H9 (cell line): Measurements from ENCODE around the gene ACADM. TPM values are rescaled to one million over a fixed set of nuclear protein-coding genes. Genes with fewer than 3 reads are reported as not detected.
A peak's percentile ranks its signal among the peaks of the same experiment; 100 is the strongest.

Experiments used
- DNase-seq: peaks from one replicate; pipeline ENCODE4 v3.0.0-alpha.2; 2017
- H2AFZ ChIP-seq: one replicate; pipeline ENCODE4 v1.6.1; 2013; ENCODE audit warnings: mild to moderate bottlenecking, low read length, control low read depth, moderate library complexity
- H2AK5ac ChIP-seq: 2 replicates; pipeline ENCODE4 v1.6.1; 2013; ENCODE audit warnings: low read length, control low read depth, mixed read lengths; ENCODE audit not compliant: insufficient read length
- H2BK120ac ChIP-seq: one replicate; pipeline ENCODE4 v1.6.1; 2013; ENCODE audit warnings: low read depth, mild to moderate bottlenecking, low read length, control low read depth, inconsistent platforms; ENCODE audit not compliant: poor library complexity, severe bottlenecking
- H2BK12ac ChIP-seq: 2 replicates; pipeline ENCODE4 v1.6.1; 2013; ENCODE audit warnings: low read length, control low read depth, mixed read lengths, low read depth; ENCODE audit not compliant: insufficient read length
- H2BK15ac ChIP-seq: 2 replicates; pipeline ENCODE4 v1.6.1; 2013; ENCODE audit warnings: low read depth, low read length, control low read depth
- H2BK20ac ChIP-seq: one replicate; pipeline ENCODE4 v1.6.1; 2013; ENCODE audit warnings: low read depth, mild to moderate bottlenecking, low read length, control low read depth, inconsistent platforms; ENCODE audit not compliant: poor library complexity, severe bottlenecking
- H2BK5ac ChIP-seq: 2 replicates; pipeline ENCODE4 v1.6.1; 2013; ENCODE audit warnings: low read length, control low read depth, mixed read lengths; ENCODE audit not compliant: insufficient read length
- H3K14ac ChIP-seq: 2 replicates; pipeline ENCODE4 v1.6.1; 2013; ENCODE audit warnings: low read length, control low read depth; ENCODE audit not compliant: insufficient read depth
- H3K18ac ChIP-seq: 2 replicates; pipeline ENCODE4 v1.6.1; 2013; ENCODE audit warnings: low read depth, mild to moderate bottlenecking, mixed read lengths, low read length, control low read depth; ENCODE audit not compliant: insufficient read length
- H3K23ac ChIP-seq: 2 replicates; pipeline ENCODE4 v1.6.1; 2013; ENCODE audit warnings: low read length, control low read depth, mixed read lengths, low read depth; ENCODE audit not compliant: insufficient read length
- H3K23me2 ChIP-seq: 2 replicates; pipeline ENCODE4 v1.6.1; 2013; ENCODE audit warnings: low read depth, mild to moderate bottlenecking, mixed read lengths, low read length, control low read depth; ENCODE audit not compliant: insufficient read length, poor library complexity, severe bottlenecking
- H3K27ac ChIP-seq: 2 replicates; pipeline ENCODE4 v1.5.1; 2013; ENCODE audit warnings: low read length, control low read depth, mixed read lengths, low read depth; ENCODE audit not compliant: insufficient read length
- H3K27me3 ChIP-seq: 2 replicates; pipeline ENCODE4 v1.6.1; 2013; ENCODE audit warnings: low read length, control low read depth, inconsistent platforms; ENCODE audit not compliant: insufficient read depth
- H3K4ac ChIP-seq: 2 replicates; pipeline ENCODE4 v1.6.1; 2013; ENCODE audit warnings: low read depth, mild to moderate bottlenecking, control low read depth, inconsistent platforms, low read length, moderate library complexity
- H3K4me1 ChIP-seq: 2 replicates; pipeline ENCODE4 v1.6.1; 2013; ENCODE audit warnings: low read length, control low read depth, inconsistent platforms; ENCODE audit not compliant: insufficient read depth
- H3K4me2 ChIP-seq: 2 replicates; pipeline ENCODE4 v1.6.1; 2013; ENCODE audit warnings: low read length, control low read depth, mixed read lengths; ENCODE audit not compliant: insufficient read length, insufficient read depth
- H3K56ac ChIP-seq: 2 replicates; pipeline ENCODE4 v1.6.1; 2013; ENCODE audit warnings: low read depth, mild to moderate bottlenecking, mixed read lengths, low read length, control low read depth; ENCODE audit not compliant: insufficient read length
- H3K79me1 ChIP-seq: 2 replicates; pipeline ENCODE4 v1.6.1; 2013; ENCODE audit warnings: low read depth, mild to moderate bottlenecking, moderate library complexity, low read length, control low read depth, inconsistent platforms; ENCODE audit not compliant: insufficient read depth, poor library complexity, severe bottlenecking
- H3K79me2 ChIP-seq: 2 replicates; pipeline ENCODE4 v1.6.1; 2013; ENCODE audit warnings: low read length, control low read depth, inconsistent platforms; ENCODE audit not compliant: insufficient read depth
- H3K9ac ChIP-seq: 2 replicates; pipeline ENCODE4 v1.6.1; 2013; ENCODE audit warnings: low read length, control low read depth, mixed read lengths; ENCODE audit not compliant: insufficient read length; ENCODE audit errors: extremely low read depth
- H3K9me3 ChIP-seq: one replicate; pipeline ENCODE4 v1.6.1; 2013; ENCODE audit warnings: low read depth, low read length, inconsistent platforms; ENCODE audit not compliant: control insufficient read depth
- H3T11ph ChIP-seq: one replicate; pipeline ENCODE4 v1.6.1; 2013; ENCODE audit warnings: mild to moderate bottlenecking, low read length, control low read depth, inconsistent platforms
- H4K20me1 ChIP-seq: one replicate; pipeline ENCODE4 v1.6.1; 2013; ENCODE audit not compliant: control insufficient read depth, insufficient read length, insufficient read depth
- H4K5ac ChIP-seq: 2 replicates; pipeline ENCODE4 v1.6.1; 2013; ENCODE audit warnings: low read depth, mild to moderate bottlenecking, mixed read lengths, low read length, control low read depth; ENCODE audit not compliant: insufficient read length
- H4K8ac ChIP-seq: replicated peaks from 2 replicates; pipeline ENCODE4 v1.6.1; 2013; ENCODE audit warnings: low read length, control low read depth, mixed read lengths, low read depth; ENCODE audit not compliant: insufficient read length
- H4K91ac ChIP-seq: 2 replicates; pipeline ENCODE4 v1.6.1; 2013; ENCODE audit warnings: low read depth, mild to moderate bottlenecking, moderate library complexity, mixed read lengths, low read length, control low read depth; ENCODE audit not compliant: insufficient read length
- H3K27ac Mint-ChIP-seq, 3 experiments: 2 replicates in 2 of 3; 3 replicates in 1 of 3; pipeline ENCODE4 v1.8.0; 2020 to 2021; ENCODE audit warnings: mixed read lengths in 3 of 3, mild to moderate bottlenecking in 1 of 3, moderate library complexity in 1 of 3
- H3K27me3 Mint-ChIP-seq: 2 replicates; pipeline ENCODE4 v1.8.0; 2021; ENCODE audit warnings: low read depth, mild to moderate bottlenecking, moderate library complexity, mixed read lengths
- H3K36me3 Mint-ChIP-seq, 3 experiments: 2 replicates in 2 of 3; 3 replicates in 1 of 3; pipeline ENCODE4 v1.8.0; 2020 to 2021; ENCODE audit warnings: low read depth in 3 of 3, mixed read lengths in 3 of 3; ENCODE audit not compliant: insufficient read depth in 1 of 3
- H3K4me1 Mint-ChIP-seq, 2 experiments: 2 replicates each; pipeline ENCODE4 v1.8.0; 2020; ENCODE audit warnings: mixed read lengths in 2 of 2
- H3K4me3 Mint-ChIP-seq, 2 experiments: 2 replicates in 1 of 2; 3 replicates in 1 of 2; pipeline ENCODE4 v1.8.0; 2020 to 2021; ENCODE audit warnings: mild to moderate bottlenecking in 2 of 2, mixed read lengths in 2 of 2, moderate library complexity in 1 of 2
- H3K9me3 Mint-ChIP-seq, 2 experiments: 2 replicates in 1 of 2; 3 replicates in 1 of 2; pipeline ENCODE4 v1.8.0; 2020; ENCODE audit warnings: mild to moderate bottlenecking in 2 of 2, mixed read lengths in 2 of 2, moderate library complexity in 1 of 2
- WGBS: extraction: QIAGEN DNeasy Blood & Tissue Kit; methylation state at CpG from one replicate; pipeline ENCODE4 v1.1.7; 2013; ENCODE audit warnings: missing lambda C conversion rate, low lambda C conversion rate, mixed read lengths; ENCODE audit not compliant: insufficient read length; ENCODE audit errors: extremely low coverage; 5-methylcytosine and 5-hydroxymethylcytosine counted together
- total RNA-seq: library from RNA; stranded (reverse); gene quantifications from 2 replicates; pipeline ENCODE4 v1.2.1, GENCODE V29; 2021
- TF ChIP-seq, protein P1 (sequence below): fragments of 200-600 bp; sonication (generic); conservative IDR thresholded peaks from 3 replicates; pipeline ENCODE4 v1.8.0; 2021; ENCODE audit warnings: antibody characterized with exemption, mild to moderate bottlenecking

The ACADM gene
- total RNA-seq, 1 experiment from 2014 or later, result 51.3 TPM

DNA sequence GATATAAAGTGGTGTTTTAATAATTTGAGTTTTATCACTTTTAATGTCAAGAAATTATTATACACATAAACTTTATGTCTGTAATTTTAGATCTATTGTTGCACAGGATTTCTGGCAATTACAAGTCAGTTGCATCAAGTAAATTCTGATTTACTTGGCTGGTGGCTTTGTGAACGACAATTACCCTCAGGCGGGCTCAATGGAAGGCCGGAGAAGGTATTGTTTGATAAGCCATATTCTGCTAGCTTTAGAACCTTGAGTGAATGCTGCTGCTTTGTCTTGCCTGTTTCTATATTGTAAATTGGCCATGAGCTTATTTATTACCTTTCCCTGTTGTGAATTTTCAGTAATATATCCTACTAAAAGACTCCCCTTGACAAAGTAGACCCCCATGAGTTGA, 67.6 kb downstream of the ACADM start:
- no CpG with 5 or more reads among the region's 3 CpGs for WGBS
- H3T11ph ChIP-seq, result no peak overlapping the region
- no peak overlapping the region for H3K4me3 Mint-ChIP-seq
- H3K4me1 Mint-ChIP-seq, result peaks cover 32 to 35% of the 10 kb centered on the region in 2 experiments
- H2BK20ac ChIP-seq, result no peak overlapping the region
- no peak overlapping the region for H3K18ac ChIP-seq
- H2AK5ac ChIP-seq, result no peak overlapping the region
- H3K23me2 ChIP-seq, result peaks cover 5% of the 10 kb centered on the region
- H3K36me3 Mint-ChIP-seq, result peaks cover 70 to 98% (median 79%) of the 10 kb centered on the region in 3 experiments
- H3K23ac ChIP-seq, result no peak overlapping the region
- H4K8ac ChIP-seq, result no peak overlapping the region
- no peaks in the 10 kb centered on the region; the same call in 1 of the 2 replicates for H3K27me3 Mint-ChIP-seq
- H4K91ac ChIP-seq, result no peak overlapping the region
- H3K4me2 ChIP-seq, result no peak overlapping the region
- H2BK120ac ChIP-seq, result no peak overlapping the region
- H3K27ac Mint-ChIP-seq, result peak overlapping the region in 1 of 3 experiments; percentile 77; a peak in 2 of 7 replicates
- no peak for DNase-seq
- H3K4ac ChIP-seq, result no peak overlapping the region
- H4K5ac ChIP-seq, result no peak overlapping the region
- H3K79me1 ChIP-seq, result no peaks in the 10 kb centered on the region
- no peaks in the 10 kb centered on the region for H3K4me1 ChIP-seq
- no peaks in the 10 kb centered on the region for H3K9me3 Mint-ChIP-seq
- TF ChIP-seq, protein P1, sequence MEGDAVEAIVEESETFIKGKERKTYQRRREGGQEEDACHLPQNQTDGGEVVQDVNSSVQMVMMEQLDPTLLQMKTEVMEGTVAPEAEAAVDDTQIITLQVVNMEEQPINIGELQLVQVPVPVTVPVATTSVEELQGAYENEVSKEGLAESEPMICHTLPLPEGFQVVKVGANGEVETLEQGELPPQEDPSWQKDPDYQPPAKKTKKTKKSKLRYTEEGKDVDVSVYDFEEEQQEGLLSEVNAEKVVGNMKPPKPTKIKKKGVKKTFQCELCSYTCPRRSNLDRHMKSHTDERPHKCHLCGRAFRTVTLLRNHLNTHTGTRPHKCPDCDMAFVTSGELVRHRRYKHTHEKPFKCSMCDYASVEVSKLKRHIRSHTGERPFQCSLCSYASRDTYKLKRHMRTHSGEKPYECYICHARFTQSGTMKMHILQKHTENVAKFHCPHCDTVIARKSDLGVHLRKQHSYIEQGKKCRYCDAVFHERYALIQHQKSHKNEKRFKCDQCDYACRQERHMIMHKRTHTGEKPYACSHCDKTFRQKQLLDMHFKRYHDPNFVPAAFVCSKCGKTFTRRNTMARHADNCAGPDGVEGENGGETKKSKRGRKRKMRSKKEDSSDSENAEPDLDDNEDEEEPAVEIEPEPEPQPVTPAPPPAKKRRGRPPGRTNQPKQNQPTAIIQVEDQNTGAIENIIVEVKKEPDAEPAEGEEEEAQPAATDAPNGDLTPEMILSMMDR, result no peak
- H3K14ac ChIP-seq, result no peak overlapping the region
- H2BK5ac ChIP-seq, result no peak overlapping the region
- no peak overlapping the region for H2BK15ac ChIP-seq
- H3K56ac ChIP-seq, result no peak overlapping the region
- H3K27ac ChIP-seq, result no peak overlapping the region
- H3K9ac ChIP-seq, result no peak overlapping the region
- H3K79me2 ChIP-seq, result peaks cover 18% of the 10 kb centered on the region; the same call in 1 of the 2 replicates
- H3K27me3 ChIP-seq, result no peaks in the 10 kb centered on the region
- H4K20me1 ChIP-seq, result no peaks in the 10 kb centered on the region
- no peaks in the 10 kb centered on the region for H3K9me3 ChIP-seq
- no peak overlapping the region for H2AFZ ChIP-seq
- H2BK12ac ChIP-seq, result no peak overlapping the region
